ENCODE results near the gene DOCK8. TPM values are rescaled to one million over a fixed set of nuclear protein-coding genes. Genes with fewer than 3 reads are reported as not detected.

The DOCK8 gene
- total RNA-seq, 4 donors from 2014 or later = 5.1 to 15.1 (median 8.4) TPM

GRCh38 chr9:292915-293314 lies 78.2 kb downstream of the DOCK8 start:
- WGBS, 2 donors = 91 to 92% methylated on average over 1 of the region's 1 CpG
- intact Hi-C loops (cut with DNase I; ENCODE audit: low total_unique reads) = no loop called here
- H3K4me3 ChIP-seq (ENCODE audit: low read depth, poor library complexity, severe bottlenecking) = no peak overlapping the region
- DNase-seq (ENCODE audit: low spot score in 2 of 2) = no peak
- TF ChIP-seq CTCF (IDR thresholded peaks at IDR 0.05) = no peak
- no peak for TF ChIP-seq POLR2A (IDR thresholded peaks at IDR 0.05)

- H3K4me3 ChIP-seq (ENCODE audit: low read depth, poor library complexity, severe bottlenecking) = no peak overlapping the region
- intact Hi-C loops (cut with DNase I; ENCODE audit: low total_unique reads) = no loop called here
- TF ChIP-seq CTCF (IDR thresholded peaks at IDR 0.05) (no peak), POLR2A (IDR thresholded peaks at IDR 0.05) (no peak)
- no peak for DNase-seq (ENCODE audit: low spot score in 2 of 2)
Measured at GRCh38 chr9:295576-295975, 80.9 kb downstream of the DOCK8 start.

- 93 to 94% methylated on average over 3 of the region's 3 CpGs for WGBS, 2 donors
Measured at GRCh38 chr9:296411-296810, 81.7 kb downstream of the DOCK8 start.

GRCh38 chr9:297104-297972 lies 82.7 kb downstream of the DOCK8 start:
- DNase-seq (ENCODE audit: low spot score in 2 of 2) = peak in 1 of 2 donors; percentile 35
- intact Hi-C loops (cut with DNase I; ENCODE audit: low total_unique reads) = no loop called here
- 32 to 34% methylated on average over 6 of the region's 6 CpGs for WGBS, 2 donors
- H3K4me3 ChIP-seq (ENCODE audit: low read depth, poor library complexity, severe bottlenecking) = no peak overlapping the region
- TF ChIP-seq CTCF (IDR thresholded peaks at IDR 0.05) (no peak), POLR2A (IDR thresholded peaks at IDR 0.05) (no peak)

More at GRCh38 chr9:296411-296810, 81.7 kb downstream of the DOCK8 start:
- TF ChIP-seq CTCF (IDR thresholded peaks at IDR 0.05) (no peak), POLR2A (IDR thresholded peaks at IDR 0.05) (no peak)
- no peak for DNase-seq (ENCODE audit: low spot score in 2 of 2)
- no peak overlapping the region for H3K4me3 ChIP-seq (ENCODE audit: low read depth, poor library complexity, severe bottlenecking)
- intact Hi-C loops (cut with DNase I; ENCODE audit: low total_unique reads) = no loop called here

- no peak overlapping the region for H3K4me3 ChIP-seq (ENCODE audit: low read depth, poor library complexity, severe bottlenecking)
- WGBS, 2 donors = 72 to 77% methylated on average over 5 of the region's 5 CpGs
- TF ChIP-seq CTCF (IDR thresholded peaks at IDR 0.05) = no peak
- no peak for TF ChIP-seq POLR2A (IDR thresholded peaks at IDR 0.05)
- intact Hi-C loops (cut with DNase I; ENCODE audit: low total_unique reads) = no loop called here
- no peak for DNase-seq (ENCODE audit: low spot score in 2 of 2)
Measured at GRCh38 chr9:303502-303901, 88.8 kb downstream of the DOCK8 start.
